ENCODE results near the gene PLD1. TPM values are rescaled to one million over a fixed set of nuclear protein-coding genes. Genes with fewer than 3 reads are reported as not detected.

Gene PLD1
- total and polyA plus RNA-seq, 2 of the 8 experiments (the other 6 are each of a cell fraction or from before 2014, with no cell fraction given): 1.2 to 2.6 TPM

DNA sequence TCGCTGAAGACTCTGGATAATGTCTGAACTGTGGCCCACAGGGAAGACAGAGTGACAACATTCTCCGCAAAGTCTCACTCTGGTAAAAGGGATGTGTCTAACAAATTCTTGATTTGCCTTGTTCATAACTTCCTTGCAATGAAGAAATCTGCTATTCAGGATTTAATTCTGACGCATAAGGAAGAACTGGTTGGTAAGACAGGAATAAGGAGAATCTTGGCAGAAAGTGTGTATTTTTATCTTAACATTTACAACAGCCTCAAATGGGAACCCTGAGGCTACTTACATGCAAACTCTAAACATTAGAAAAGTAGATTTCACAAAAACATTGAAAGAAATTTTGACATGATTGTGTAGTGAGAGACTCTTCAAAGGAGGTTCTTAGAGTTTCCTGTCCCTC is 10.8 kb upstream of the PLD1 start (continued):
- TF ChIP-seq POLR2A (IDR thresholded peaks at IDR 0.05; ENCODE audit: control extremely low read depth in 1 of 2, low read depth in 2 of 2, low read length in 2 of 2) (no peak), EGR1 (IDR thresholded peaks at IDR 0.05; ENCODE audit: borderline replicate concordance, low read depth, low read length) (no peak), TEAD4 (IDR thresholded peaks at IDR 0.05; ENCODE audit: low read depth, low read length) (no peak), GTF2F1 (IDR thresholded peaks at IDR 0.05; ENCODE audit: borderline replicate concordance, low read depth, low read length) (no peak), TBP (IDR thresholded peaks at IDR 0.05; ENCODE audit: low read depth, low read length) (no peak), RNF2 (IDR thresholded peaks at IDR 0.05; ENCODE audit: borderline replicate concordance, low read depth, low read length, missing control alignments, poor library complexity, severe bottlenecking) (no peak), KDM5A (IDR thresholded peaks at IDR 0.05; ENCODE audit: low read length) (no peak), CTBP2 (IDR thresholded peaks at IDR 0.05; ENCODE audit: borderline replicate concordance, insufficient read depth, insufficient read length, low read length) (no peak)
- TF ChIP-seq, protein P1, sequence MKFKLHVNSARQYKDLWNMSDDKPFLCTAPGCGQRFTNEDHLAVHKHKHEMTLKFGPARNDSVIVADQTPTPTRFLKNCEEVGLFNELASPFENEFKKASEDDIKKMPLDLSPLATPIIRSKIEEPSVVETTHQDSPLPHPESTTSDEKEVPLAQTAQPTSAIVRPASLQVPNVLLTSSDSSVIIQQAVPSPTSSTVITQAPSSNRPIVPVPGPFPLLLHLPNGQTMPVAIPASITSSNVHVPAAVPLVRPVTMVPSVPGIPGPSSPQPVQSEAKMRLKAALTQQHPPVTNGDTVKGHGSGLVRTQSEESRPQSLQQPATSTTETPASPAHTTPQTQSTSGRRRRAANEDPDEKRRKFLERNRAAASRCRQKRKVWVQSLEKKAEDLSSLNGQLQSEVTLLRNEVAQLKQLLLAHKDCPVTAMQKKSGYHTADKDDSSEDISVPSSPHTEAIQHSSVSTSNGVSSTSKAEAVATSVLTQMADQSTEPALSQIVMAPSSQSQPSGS (IDR thresholded peaks at IDR 0.05; ENCODE audit: low read length): no peak

Data from H1 (cell line).